ENCODE results near the gene MMP28. TPM values are rescaled to one million over a fixed set of nuclear protein-coding genes. Genes with fewer than 3 reads are reported as not detected.

MMP28 gene
- total RNA-seq, 1 experiment from 2014 or later = not detected

DNA sequence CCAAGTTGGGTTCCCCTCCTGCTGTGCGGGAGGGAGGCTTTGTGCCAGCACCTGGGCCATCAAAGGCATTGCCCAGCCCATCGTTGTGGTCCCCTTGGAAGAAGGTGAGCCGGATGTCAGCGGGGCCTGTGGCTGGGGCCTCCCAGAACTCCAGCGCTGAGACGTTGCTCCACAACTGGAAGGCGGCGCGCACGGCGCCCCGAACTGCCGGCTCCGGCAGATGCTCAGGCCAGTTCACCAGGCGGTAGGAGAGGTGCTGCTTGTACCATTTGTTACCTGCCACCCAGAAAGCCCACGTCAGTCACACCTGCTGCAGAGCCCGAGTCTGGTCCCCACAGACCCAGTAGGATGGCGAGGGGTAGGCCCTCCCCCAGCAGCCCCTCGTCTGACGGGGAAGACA lies 22.3 kb downstream of the MMP28 start:
- Histone ChIP-seq H3K79me1 (ENCODE audit: insufficient read depth, low read depth, low read length, poor library complexity, severe bottlenecking) (no peaks in the 10 kb centered on the region), H3K9me3 (ENCODE audit: control insufficient read depth, low read depth, low read length) (no peaks in the 10 kb centered on the region), H3K23me2 (ENCODE audit: insufficient read length, low read depth, low read length, poor library complexity, severe bottlenecking) (no peaks in the 10 kb centered on the region), H4K91ac (ENCODE audit: insufficient read length, low read depth, low read length) (no peak overlapping the region), H3K4ac (ENCODE audit: low read depth, low read length) (no peak overlapping the region), H2BK12ac (ENCODE audit: insufficient read length, low read depth, low read length) (no peak overlapping the region), H2BK20ac (ENCODE audit: low read depth, low read length, poor library complexity, severe bottlenecking) (no peak overlapping the region), H3K79me2 (ENCODE audit: insufficient read depth, low read length) (no peaks in the 10 kb centered on the region), H4K8ac (replicated peaks; ENCODE audit: insufficient read length, low read depth, low read length) (no peak overlapping the region), H2BK120ac (ENCODE audit: low read depth, low read length, poor library complexity, severe bottlenecking) (no peak overlapping the region), H3K56ac (ENCODE audit: insufficient read length, low read depth, low read length) (no peak overlapping the region), H3T11ph (ENCODE audit: low read length) (no peak overlapping the region), H3K4me1 (ENCODE audit: insufficient read depth, low read length) (peaks cover 6% of the 10 kb centered on the region; the same call in 1 of the 2 replicates), H2AK5ac (ENCODE audit: insufficient read length, low read length) (no peak overlapping the region), H3K14ac (ENCODE audit: insufficient read depth, low read length) (no peak overlapping the region), H2BK15ac (ENCODE audit: low read depth, low read length) (no peak overlapping the region), H2BK5ac (ENCODE audit: insufficient read length, low read length) (no peak overlapping the region), H3K18ac (ENCODE audit: insufficient read length, low read depth, low read length) (no peak overlapping the region), H4K20me1 (ENCODE audit: control insufficient read depth, insufficient read depth, insufficient read length) (no peaks in the 10 kb centered on the region), H3K4me2 (ENCODE audit: insufficient read depth, insufficient read length, low read length) (no peak overlapping the region), H3K27ac (ENCODE audit: insufficient read length, low read depth, low read length) (no peak overlapping the region), H2AFZ (ENCODE audit: low read length) (no peak overlapping the region), H3K23ac (ENCODE audit: insufficient read length, low read depth, low read length) (no peak overlapping the region), H3K27me3 (ENCODE audit: insufficient read depth, low read length) (no peaks in the 10 kb centered on the region), H3K9ac (ENCODE audit: extremely low read depth, insufficient read length, low read length) (no peak overlapping the region), H4K5ac (ENCODE audit: insufficient read length, low read depth, low read length) (no peak overlapping the region)
- Mint-ChIP-seq H3K27me3 (ENCODE audit: low read depth) (peaks cover 3% of the 10 kb centered on the region), H3K27ac (no peak overlapping the region; a peak in 1 of 7 replicates), H3K4me1 (peaks cover 31 to 34% of the 10 kb centered on the region in 2 experiments), H3K9me3 (no peaks in the 10 kb centered on the region; a peak in 1 of 5 replicates), H3K4me3 (no peak overlapping the region), H3K36me3 (ENCODE audit: insufficient read depth in 1 of 3, low read depth in 3 of 3) (no peaks in the 10 kb centered on the region)
- no CpG with 5 or more reads among the region's 20 CpGs for WGBS (ENCODE audit: extremely low coverage, insufficient read length, low lambda C conversion rate)
- no peak for DNase-seq
- no peak for TF ChIP-seq CTCF (conservative IDR thresholded peaks at IDR 0.05)

Data from H9 (cell line).